Lower lobe of right lung (tissue), 2 donors: ENCODE data around the gene CACNA2D2. TPM values are rescaled to one million over a fixed set of nuclear protein-coding genes. Genes with fewer than 3 reads are reported as not detected.

Source experiments
- ATAC-seq, 2 donors: fragments of 200-7000 bp; cut with Tn5 transposase; one replicate each; pipeline ENCODE4 v1.9.1; 2020 to 2022; ENCODE audit warnings: mild to moderate bottlenecking in 2 of 2, moderate library complexity in 2 of 2
- DNase-seq: peaks from one replicate; pipeline ENCODE4 v3.0.0-alpha.2; 2020
- H3K27ac ChIP-seq: fragments of 200-600 bp; one replicate; pipeline ENCODE4 v1.8.0; 2022
- H3K27me3 ChIP-seq: fragments of 200-600 bp; one replicate; pipeline ENCODE4 v1.8.0; 2022; ENCODE audit warnings: low read depth
- H3K36me3 ChIP-seq: fragments of 200-600 bp; one replicate; pipeline ENCODE4 v1.8.0; 2022; ENCODE audit warnings: mild to moderate bottlenecking
- H3K4me1 ChIP-seq: fragments of 200-600 bp; one replicate; pipeline ENCODE4 v1.8.0; 2022
- H3K4me3 ChIP-seq: fragments of 200-600 bp; one replicate; pipeline ENCODE4 v1.8.0; 2022; ENCODE audit warnings: mild to moderate bottlenecking
- H3K9me3 ChIP-seq: fragments of 200-600 bp; one replicate; pipeline ENCODE4 v1.8.0; 2022
- CTCF ChIP-seq: fragments of 200-600 bp; IDR thresholded peaks from one replicate; pipeline ENCODE4 v1.8.0; 2022; ENCODE audit warnings: antibody characterized with exemption, mild to moderate bottlenecking
- intact Hi-C: fragments of 100-400 bp; cut with DNase I; formaldehyde crosslinking; loops from one replicate; pipeline ENCODE4 v1.11.0; 2022
- total RNA-seq: library from RNA; stranded (reverse); fragmentation: NEBNext Ultra II Directional; extraction: Animal tissue kit (Norgen Biotek cat#: 25700); gene quantifications from one replicate; pipeline ENCODE4 v1.2.1, GENCODE V29; 2021
- donor health status: DM: no; HTN: yes; CAD: no; lungs with severe emphysema.

CACNA2D2 gene
- total RNA-seq, 1 donor from 2014 or later, result 105 TPM

- ATAC-seq, result no peak
- H3K4me3 ChIP-seq, result no peak overlapping the region
- TF ChIP-seq CTCF, result no peak
- H3K27me3 ChIP-seq, result no peaks in the 10 kb centered on the region
- no peak for DNase-seq
- H3K36me3 ChIP-seq, result peaks cover 62% of the 10 kb centered on the region
- intact Hi-C loops, result no loop called here
- no peaks in the 10 kb centered on the region for H3K9me3 ChIP-seq
- peaks cover 60% of the 10 kb centered on the region for H3K4me1 ChIP-seq
- H3K27ac ChIP-seq, result no peak overlapping the region
Measured at GRCh38 chr3:50352781-50353180, 150.7 kb downstream of the CACNA2D2 start.

- DNase-seq, result no peak
- Histone ChIP-seq H3K4me3 (peak overlapping the region; percentile 76), H3K27me3 (no peaks in the 10 kb centered on the region), H3K36me3 (peaks cover 53% of the 10 kb centered on the region), H3K9me3 (no peaks in the 10 kb centered on the region), H3K27ac (peak overlapping the region; percentile 96), H3K4me1 (peaks cover 54% of the 10 kb centered on the region)
- intact Hi-C loops, result no loop called here
- ATAC-seq, result no peak
- no peak for TF ChIP-seq CTCF
Measured at GRCh38 chr3:50351323-50351697, 152.1 kb downstream of the CACNA2D2 start.

- Histone ChIP-seq H3K27ac (peak within 1 kb of the TSS; percentile 96), H3K4me1 (peaks cover 54% of the 10 kb centered on the region), H3K4me3 (peak within 1 kb of the TSS; percentile 76), H3K9me3 (no peaks in the 10 kb centered on the region), H3K36me3 (peaks cover 47% of the 10 kb centered on the region), H3K27me3 (no peaks in the 10 kb centered on the region)
- TF ChIP-seq CTCF, result no peak
- DNase-seq, result peak; percentile 98
- peak; percentile 96 to 97 for ATAC-seq
- intact Hi-C loops, result no loop called here
Measured at GRCh38 chr3:50350527-50351322, 152.7 kb downstream of the CACNA2D2 start, which contains the start of the genes CYB561D2 and NPRL2. Gene CYB561D2 (plus strand): TSS chr3:50350862. CDS start chr3:50351434, 572 bp downstream. Gene NPRL2 (minus strand): TSS chr3:50350775. CDS start chr3:50350652, 123 bp downstream.

GRCh38 chr3:50350213-50350526, 153.3 kb downstream of the CACNA2D2 start:
- intact Hi-C loops, result no loop called here

GRCh38 chr3:50347187-50347813, 156.1 kb downstream of the CACNA2D2 start:
- peaks cover 52% of the 10 kb centered on the region for H3K4me1 ChIP-seq
- H3K36me3 ChIP-seq, result peaks cover 16% of the 10 kb centered on the region
- DNase-seq (peak; percentile 78), ATAC-seq (peak; percentile 2 to 4)
- no peak overlapping the region for H3K27ac ChIP-seq
- H3K4me3 ChIP-seq, result no peak overlapping the region
- H3K9me3 ChIP-seq, result no peaks in the 10 kb centered on the region
- TF ChIP-seq CTCF, result peak; percentile 57
- intact Hi-C loops, result no loop called here
- H3K27me3 ChIP-seq, result no peaks in the 10 kb centered on the region

More at GRCh38 chr3:50350213-50350526, 153.3 kb downstream of the CACNA2D2 start:
- DNase-seq, result no peak
- Histone ChIP-seq H3K9me3 (no peaks in the 10 kb centered on the region), H3K4me3 (peak overlapping the region; percentile 76), H3K27me3 (no peaks in the 10 kb centered on the region), H3K36me3 (peaks cover 41% of the 10 kb centered on the region), H3K27ac (peak overlapping the region; percentile 96), H3K4me1 (peaks cover 54% of the 10 kb centered on the region)
- ATAC-seq, result no peak
- no peak for TF ChIP-seq CTCF
